Measurements from ENCODE around the gene FER.

- TF ChIP-seq CTCF (IDR thresholded peaks at IDR 0.05) (no peak), POLR2A (IDR thresholded peaks at IDR 0.05) (no peak)
Measured at GRCh38 chr5:108743319-108743718, 4.4 kb upstream of the FER start.
